ENCODE results near the gene NTRK2.

- TF ChIP-seq CTCF (IDR thresholded peaks at IDR 0.05) (no peak), POLR2A (IDR thresholded peaks at IDR 0.05) (no peak)
Measured at GRCh38 chr9:84860249-84861115, 191.0 kb downstream of the NTRK2 start.
